GM12878 (cell line): Measurements from ENCODE around the gene ASRGL1. TPM values are rescaled to one million over a fixed set of nuclear protein-coding genes. Genes with fewer than 3 reads are reported as not detected.

Experiments used
- ATAC-seq: fragments of 200-7000 bp; cut with Tn5 transposase; 3 replicates; pipeline ENCODE4 v1.9.1; 2020; ENCODE audit warnings: mild to moderate bottlenecking, moderate library complexity
- BruUV-seq: library from RNA; stranded (reverse); fragments of 400-500 nt; replicated peaks from 2 replicates; lab custom pipeline; 2021; lab: Mats Ljungman, UMichigan
- CTCF ChIA-PET: fragments of 300-600 bp; sonication (Branson Sonifier 250); formaldehyde crosslinking; extraction: SDS; loops from one replicate; lab custom pipeline; 2021; ENCODE audit warnings: inconsistent platforms; lab: Yijun Ruan, JAX
- POLR2A ChIA-PET: fragments of 350-600 bp; formaldehyde crosslinking; extraction: SDS; loops from one replicate; lab custom pipeline; 2021; ENCODE audit warnings: inconsistent platforms; lab: Charles Lee
- RAD21 ChIA-PET: fragments of 300-600 bp; sonication (Branson Sonifier 250); formaldehyde crosslinking; loops from one replicate; lab custom pipeline; 2023; ENCODE audit warnings: antibody characterized with exemption; ENCODE audit not compliant: unreplicated experiment; lab: Charles Lee
- SMC1A ChIA-PET: fragments of 300-600 bp; sonication (Branson Sonifier 250); formaldehyde crosslinking; loops from one replicate; lab custom pipeline; 2023; ENCODE audit not compliant: unreplicated experiment, uncharacterized antibody; lab: Charles Lee
- DNase-seq: peaks from one replicate; pipeline ENCODE4 v3.0.0-alpha.2; 2011; ENCODE audit warnings: low read depth, low spot score
- FAIRE-seq: peaks from 3 replicates; lab custom pipeline; 2011; peaks lifted over from hg19 to GRCh38; lab: Jason Lieb, UNC
- H2AFZ ChIP-seq: 2 replicates; pipeline ENCODE4 v1.6.0; 2011; ENCODE audit warnings: low read depth, low read length, control low read depth; ENCODE audit not compliant: control insufficient read depth
- H3K27ac ChIP-seq: 2 replicates; pipeline ENCODE4 v1.5.1; 2011; ENCODE audit warnings: control low read depth; ENCODE audit not compliant: control insufficient read depth, insufficient read depth
- H3K27me3 ChIP-seq, 2 experiments: replicated peaks in 1 of 2; 2 replicates each; pipeline versions ENCODE4 v1.6.0 to v1.6.1; 2011; ENCODE audit warnings: low read length in 1 of 2; ENCODE audit not compliant: control insufficient read depth in 2 of 2, insufficient read depth in 2 of 2
- H3K36me3 ChIP-seq, 2 experiments: 2 replicates each; pipeline ENCODE4 v1.5.1; 2011; ENCODE audit warnings: low read length in 1 of 2; ENCODE audit not compliant: control insufficient read depth in 2 of 2, insufficient read depth in 2 of 2
- H3K4me1 ChIP-seq: 2 replicates; pipeline ENCODE4 v1.6.1; 2011; ENCODE audit warnings: mild to moderate bottlenecking, low read length, moderate library complexity, mixed read lengths; ENCODE audit not compliant: control insufficient read depth, insufficient read depth
- H3K4me2 ChIP-seq: 2 replicates; pipeline ENCODE4 v1.6.0; 2011; ENCODE audit warnings: control low read depth; ENCODE audit not compliant: control insufficient read depth, insufficient read depth
- H3K4me3 ChIP-seq: fragments of 200-600 bp; sonication (generic); 2 replicates; pipeline ENCODE4 v1.5.1; 2016
- H3K79me2 ChIP-seq: 2 replicates; pipeline ENCODE4 v1.6.0; 2011; ENCODE audit warnings: low read length; ENCODE audit not compliant: control insufficient read depth, insufficient read depth
- H3K9ac ChIP-seq: 2 replicates; pipeline ENCODE4 v1.8.0; 2011; ENCODE audit warnings: low read length, control low read depth, mixed read lengths; ENCODE audit not compliant: control insufficient read depth, insufficient read depth
- H3K9me3 ChIP-seq: replicated peaks from 3 replicates; pipeline ENCODE4 v1.5.1; 2011; ENCODE audit warnings: mild to moderate bottlenecking, low read length; ENCODE audit not compliant: control insufficient read depth, insufficient read depth
- H4K20me1 ChIP-seq: 2 replicates; pipeline ENCODE4 v1.6.0; 2011; ENCODE audit not compliant: control insufficient read depth, insufficient read depth
- CBX3 ChIP-seq: fragments of 200-600 bp; sonication (generic); IDR thresholded peaks from 2 replicates; pipeline ENCODE4 v1.6.1; 2016; ENCODE audit warnings: low read depth, borderline replicate concordance
- EP300 ChIP-seq, 2 experiments: fragments of 150-350 bp in 1 of 2; IDR thresholded peaks; 2 replicates each; pipeline ENCODE4 v1.6.1; 2011 to 2012; ENCODE audit warnings: low read depth in 2 of 2, low read length in 2 of 2, borderline replicate concordance in 1 of 2, improper control_type of control experiment in 1 of 2, inconsistent platforms in 1 of 2; ENCODE audit not compliant: control insufficient read depth in 1 of 2
- MYB ChIP-seq: fragments of 150-350 bp; IDR thresholded peaks from 2 replicates; pipeline ENCODE4 v1.6.1; 2014; ENCODE audit warnings: mild to moderate bottlenecking, low read depth, low read length, borderline replicate concordance
- RAD21 ChIP-seq: IDR thresholded peaks from 2 replicates; pipeline ENCODE4 v1.6.1; 2011; ENCODE audit warnings: mild to moderate bottlenecking, low read depth, low read length, moderate library complexity; ENCODE audit not compliant: insufficient read depth
- WGBS: methylation state at CpG from one replicate; pipeline ENCODE4 v1.1.6; 2016; ENCODE audit warnings: low lambda C conversion rate; ENCODE audit not compliant: insufficient replicate concordance, insufficient coverage; ENCODE audit errors: missing lambda C conversion rate; 5-methylcytosine and 5-hydroxymethylcytosine counted together
- in situ Hi-C: fragments of 300-500 bp; cut with MboI; formaldehyde crosslinking; loops from 9 replicates; pipeline ENCODE4 v1.14.3; 2018; ENCODE audit warnings: mixed read lengths
- intact Hi-C: fragments of 100-400 bp; cut with micrococcal nuclease; formaldehyde crosslinking; loops from one replicate; pipeline ENCODE4 v1.14.2; 2022; ENCODE audit not compliant: unreplicated experiment
- polyA plus RNA-seq, 11 experiments: library from polyadenylated mRNA; depleted of rRNA in 4 of 11; unstranded in 6 of 11; stranded (reverse) in 5 of 11; fragments of >200 nt; fragmentation: Nextera tagmentation in 4 of 11; fragmentation: Illumina TruSeq in 1 of 11; extraction: Ambion mirVana in 4 of 11; extraction: Trizol in 1 of 11; gene quantifications; 1 replicate in 1 of 11; 2 replicates in 10 of 11; pipeline versions ENCODE4 v1.2.1 to v1.2.3, GENCODE V29; 2011 to 2016; ENCODE audit warnings: inconsistent platforms in 2 of 11, missing spikeins in 2 of 11, low read depth in 1 of 11
- total RNA-seq, 4 experiments: library from RNA; depleted of rRNA in 3 of 4; stranded (reverse); fragments of >200 nt in 3 of 4; fragmentation: Illumina TruSeq in 1 of 4; extraction: Trizol in 1 of 4; gene quantifications; 2 replicates each; pipeline versions ENCODE4 v1.2.1 to v1.2.3, GENCODE V29; 2013 to 2021
- TF ChIP-seq, protein P1 (sequence below): IDR thresholded peaks from 2 replicates; pipeline ENCODE4 v1.6.1; 2012; ENCODE audit warnings: improper control_type of control experiment, low read depth, low read length; ENCODE audit not compliant: insufficient replicate concordance
- TF ChIP-seq, protein P2 (sequence below): fragments of 450-650 bp; IDR thresholded peaks from 2 replicates; pipeline ENCODE4 v1.6.1; 2017; ENCODE audit warnings: antibody characterized with exemption, mild to moderate bottlenecking, moderate library complexity
- TF ChIP-seq, protein P3 (sequence below): fragments of 150-350 bp; IDR thresholded peaks from 2 replicates; pipeline ENCODE4 v1.6.1; 2016; ENCODE audit warnings: low read depth, low read length
- TF ChIP-seq, protein P4 (sequence below): IDR thresholded peaks from 2 replicates; pipeline ENCODE4 v1.6.1; 2012; ENCODE audit warnings: low read length, inconsistent platforms

Gene ASRGL1
- total and polyA plus RNA-seq, 10 of the 15 experiments (the other 5 are each of a cell fraction or from before 2014, with no cell fraction given) = 0.97 to 24.5 (median 4.8) TPM

DNA sequence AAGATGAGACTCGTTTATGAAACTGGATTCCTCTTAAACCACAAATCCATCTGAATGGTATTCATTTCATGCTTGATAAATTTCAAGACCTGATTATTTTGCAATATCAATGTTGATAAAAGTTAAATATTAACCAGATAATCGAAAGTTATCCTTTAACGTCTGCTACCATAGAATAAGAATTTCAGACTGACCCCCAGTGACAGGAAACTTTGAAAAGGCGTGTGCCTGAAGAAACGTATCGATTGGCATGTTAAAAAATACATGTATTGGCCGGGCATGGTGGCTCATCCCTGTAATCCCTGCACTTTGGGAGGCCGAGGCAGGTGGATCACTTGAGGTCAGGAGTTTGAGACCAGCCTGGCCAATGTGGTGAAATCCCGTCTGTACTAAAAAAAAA is 95.4 kb downstream of the ASRGL1 start:
- DNase-seq (no peak), ATAC-seq (no peak), FAIRE-seq (no peak)
- Histone ChIP-seq H3K79me2 (no peaks in the 10 kb centered on the region), H3K4me1 (peaks cover 4% of the 10 kb centered on the region), H2AFZ (no peak overlapping the region), H3K9ac (no peak overlapping the region), H3K36me3 (no peaks in the 10 kb centered on the region), H3K27me3 (no peaks in the 10 kb centered on the region), H3K4me2 (no peak overlapping the region), H3K9me3 (no peaks in the 10 kb centered on the region), H4K20me1 (no peaks in the 10 kb centered on the region), H3K4me3 (no peak overlapping the region), H3K27ac (no peak overlapping the region)
- RAD21 ChIA-PET = interaction anchor here (0.8 kb wide), 1 partner anchor 8 kb away, joined by 4 read pairs; no protein-coding TSS in a partner anchor
- intact Hi-C loops = no loop called here
- WGBS = 40% methylated on average over 9 of the region's 9 CpGs
- POLR2A ChIA-PET = interaction anchor here (0.7 kb wide), 1 partner anchor 834 kb away, joined by 7 read pairs; no protein-coding TSS in a partner anchor
- in situ Hi-C loops = no loop called here
- TF ChIP-seq MYB (no peak), CBX3 (no peak), RAD21 (no peak), EP300 (IDR thresholded peaks at IDR 0.05; ENCODE audit: borderline replicate concordance in 1 of 2, control insufficient read depth in 1 of 2, low read depth in 2 of 2, low read length in 2 of 2) (no peak)
- TF ChIP-seq, protein P1, sequence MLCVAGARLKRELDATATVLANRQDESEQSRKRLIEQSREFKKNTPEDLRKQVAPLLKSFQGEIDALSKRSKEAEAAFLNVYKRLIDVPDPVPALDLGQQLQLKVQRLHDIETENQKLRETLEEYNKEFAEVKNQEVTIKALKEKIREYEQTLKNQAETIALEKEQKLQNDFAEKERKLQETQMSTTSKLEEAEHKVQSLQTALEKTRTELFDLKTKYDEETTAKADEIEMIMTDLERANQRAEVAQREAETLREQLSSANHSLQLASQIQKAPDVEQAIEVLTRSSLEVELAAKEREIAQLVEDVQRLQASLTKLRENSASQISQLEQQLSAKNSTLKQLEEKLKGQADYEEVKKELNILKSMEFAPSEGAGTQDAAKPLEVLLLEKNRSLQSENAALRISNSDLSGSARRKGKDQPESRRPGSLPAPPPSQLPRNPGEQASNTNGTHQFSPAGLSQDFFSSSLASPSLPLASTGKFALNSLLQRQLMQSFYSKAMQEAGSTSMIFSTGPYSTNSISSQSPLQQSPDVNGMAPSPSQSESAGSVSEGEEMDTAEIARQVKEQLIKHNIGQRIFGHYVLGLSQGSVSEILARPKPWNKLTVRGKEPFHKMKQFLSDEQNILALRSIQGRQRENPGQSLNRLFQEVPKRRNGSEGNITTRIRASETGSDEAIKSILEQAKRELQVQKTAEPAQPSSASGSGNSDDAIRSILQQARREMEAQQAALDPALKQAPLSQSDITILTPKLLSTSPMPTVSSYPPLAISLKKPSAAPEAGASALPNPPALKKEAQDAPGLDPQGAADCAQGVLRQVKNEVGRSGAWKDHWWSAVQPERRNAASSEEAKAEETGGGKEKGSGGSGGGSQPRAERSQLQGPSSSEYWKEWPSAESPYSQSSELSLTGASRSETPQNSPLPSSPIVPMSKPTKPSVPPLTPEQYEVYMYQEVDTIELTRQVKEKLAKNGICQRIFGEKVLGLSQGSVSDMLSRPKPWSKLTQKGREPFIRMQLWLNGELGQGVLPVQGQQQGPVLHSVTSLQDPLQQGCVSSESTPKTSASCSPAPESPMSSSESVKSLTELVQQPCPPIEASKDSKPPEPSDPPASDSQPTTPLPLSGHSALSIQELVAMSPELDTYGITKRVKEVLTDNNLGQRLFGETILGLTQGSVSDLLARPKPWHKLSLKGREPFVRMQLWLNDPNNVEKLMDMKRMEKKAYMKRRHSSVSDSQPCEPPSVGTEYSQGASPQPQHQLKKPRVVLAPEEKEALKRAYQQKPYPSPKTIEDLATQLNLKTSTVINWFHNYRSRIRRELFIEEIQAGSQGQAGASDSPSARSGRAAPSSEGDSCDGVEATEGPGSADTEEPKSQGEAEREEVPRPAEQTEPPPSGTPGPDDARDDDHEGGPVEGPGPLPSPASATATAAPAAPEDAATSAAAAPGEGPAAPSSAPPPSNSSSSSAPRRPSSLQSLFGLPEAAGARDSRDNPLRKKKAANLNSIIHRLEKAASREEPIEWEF = no peak
- TF ChIP-seq, protein P2, sequence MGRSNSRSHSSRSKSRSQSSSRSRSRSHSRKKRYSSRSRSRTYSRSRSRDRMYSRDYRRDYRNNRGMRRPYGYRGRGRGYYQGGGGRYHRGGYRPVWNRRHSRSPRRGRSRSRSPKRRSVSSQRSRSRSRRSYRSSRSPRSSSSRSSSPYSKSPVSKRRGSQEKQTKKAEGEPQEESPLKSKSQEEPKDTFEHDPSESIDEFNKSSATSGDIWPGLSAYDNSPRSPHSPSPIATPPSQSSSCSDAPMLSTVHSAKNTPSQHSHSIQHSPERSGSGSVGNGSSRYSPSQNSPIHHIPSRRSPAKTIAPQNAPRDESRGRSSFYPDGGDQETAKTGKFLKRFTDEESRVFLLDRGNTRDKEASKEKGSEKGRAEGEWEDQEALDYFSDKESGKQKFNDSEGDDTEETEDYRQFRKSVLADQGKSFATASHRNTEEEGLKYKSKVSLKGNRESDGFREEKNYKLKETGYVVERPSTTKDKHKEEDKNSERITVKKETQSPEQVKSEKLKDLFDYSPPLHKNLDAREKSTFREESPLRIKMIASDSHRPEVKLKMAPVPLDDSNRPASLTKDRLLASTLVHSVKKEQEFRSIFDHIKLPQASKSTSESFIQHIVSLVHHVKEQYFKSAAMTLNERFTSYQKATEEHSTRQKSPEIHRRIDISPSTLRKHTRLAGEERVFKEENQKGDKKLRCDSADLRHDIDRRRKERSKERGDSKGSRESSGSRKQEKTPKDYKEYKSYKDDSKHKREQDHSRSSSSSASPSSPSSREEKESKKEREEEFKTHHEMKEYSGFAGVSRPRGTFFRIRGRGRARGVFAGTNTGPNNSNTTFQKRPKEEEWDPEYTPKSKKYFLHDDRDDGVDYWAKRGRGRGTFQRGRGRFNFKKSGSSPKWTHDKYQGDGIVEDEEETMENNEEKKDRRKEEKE = no peak
- TF ChIP-seq, protein P3, sequence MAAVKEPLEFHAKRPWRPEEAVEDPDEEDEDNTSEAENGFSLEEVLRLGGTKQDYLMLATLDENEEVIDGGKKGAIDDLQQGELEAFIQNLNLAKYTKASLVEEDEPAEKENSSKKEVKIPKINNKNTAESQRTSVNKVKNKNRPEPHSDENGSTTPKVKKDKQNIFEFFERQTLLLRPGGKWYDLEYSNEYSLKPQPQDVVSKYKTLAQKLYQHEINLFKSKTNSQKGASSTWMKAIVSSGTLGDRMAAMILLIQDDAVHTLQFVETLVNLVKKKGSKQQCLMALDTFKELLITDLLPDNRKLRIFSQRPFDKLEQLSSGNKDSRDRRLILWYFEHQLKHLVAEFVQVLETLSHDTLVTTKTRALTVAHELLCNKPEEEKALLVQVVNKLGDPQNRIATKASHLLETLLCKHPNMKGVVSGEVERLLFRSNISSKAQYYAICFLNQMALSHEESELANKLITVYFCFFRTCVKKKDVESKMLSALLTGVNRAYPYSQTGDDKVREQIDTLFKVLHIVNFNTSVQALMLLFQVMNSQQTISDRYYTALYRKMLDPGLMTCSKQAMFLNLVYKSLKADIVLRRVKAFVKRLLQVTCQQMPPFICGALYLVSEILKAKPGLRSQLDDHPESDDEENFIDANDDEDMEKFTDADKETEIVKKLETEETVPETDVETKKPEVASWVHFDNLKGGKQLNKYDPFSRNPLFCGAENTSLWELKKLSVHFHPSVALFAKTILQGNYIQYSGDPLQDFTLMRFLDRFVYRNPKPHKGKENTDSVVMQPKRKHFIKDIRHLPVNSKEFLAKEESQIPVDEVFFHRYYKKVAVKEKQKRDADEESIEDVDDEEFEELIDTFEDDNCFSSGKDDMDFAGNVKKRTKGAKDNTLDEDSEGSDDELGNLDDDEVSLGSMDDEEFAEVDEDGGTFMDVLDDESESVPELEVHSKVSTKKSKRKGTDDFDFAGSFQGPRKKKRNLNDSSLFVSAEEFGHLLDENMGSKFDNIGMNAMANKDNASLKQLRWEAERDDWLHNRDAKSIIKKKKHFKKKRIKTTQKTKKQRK = no peak
- TF ChIP-seq, protein P4, sequence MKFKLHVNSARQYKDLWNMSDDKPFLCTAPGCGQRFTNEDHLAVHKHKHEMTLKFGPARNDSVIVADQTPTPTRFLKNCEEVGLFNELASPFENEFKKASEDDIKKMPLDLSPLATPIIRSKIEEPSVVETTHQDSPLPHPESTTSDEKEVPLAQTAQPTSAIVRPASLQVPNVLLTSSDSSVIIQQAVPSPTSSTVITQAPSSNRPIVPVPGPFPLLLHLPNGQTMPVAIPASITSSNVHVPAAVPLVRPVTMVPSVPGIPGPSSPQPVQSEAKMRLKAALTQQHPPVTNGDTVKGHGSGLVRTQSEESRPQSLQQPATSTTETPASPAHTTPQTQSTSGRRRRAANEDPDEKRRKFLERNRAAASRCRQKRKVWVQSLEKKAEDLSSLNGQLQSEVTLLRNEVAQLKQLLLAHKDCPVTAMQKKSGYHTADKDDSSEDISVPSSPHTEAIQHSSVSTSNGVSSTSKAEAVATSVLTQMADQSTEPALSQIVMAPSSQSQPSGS = no peak
- SMC1A ChIA-PET = no interaction called here
- BruUV-seq = no TSS peak
- CTCF ChIA-PET = interaction anchor here (1.0 kb wide), 1 partner anchor 8 kb away, joined by 8 read pairs; no protein-coding TSS in a partner anchor
